Measurements from ENCODE around the gene CD47. TPM values are rescaled to one million over a fixed set of nuclear protein-coding genes. Genes with fewer than 3 reads are reported as not detected.

Gene CD47
- total RNA-seq, 1 donor from 2014 or later = 141 TPM

GRCh38 chr3:108070356-108070755 lies 20.5 kb downstream of the CD47 start:
- H3K4me3 ChIP-seq (ENCODE audit: low read depth, low read length) = no peak overlapping the region
- DNase-seq (ENCODE audit: low read depth) = no peak
- TF ChIP-seq CTCF (conservative IDR thresholded peaks at IDR 0.05; ENCODE audit: low read depth, low read length) = no peak

DNA sequence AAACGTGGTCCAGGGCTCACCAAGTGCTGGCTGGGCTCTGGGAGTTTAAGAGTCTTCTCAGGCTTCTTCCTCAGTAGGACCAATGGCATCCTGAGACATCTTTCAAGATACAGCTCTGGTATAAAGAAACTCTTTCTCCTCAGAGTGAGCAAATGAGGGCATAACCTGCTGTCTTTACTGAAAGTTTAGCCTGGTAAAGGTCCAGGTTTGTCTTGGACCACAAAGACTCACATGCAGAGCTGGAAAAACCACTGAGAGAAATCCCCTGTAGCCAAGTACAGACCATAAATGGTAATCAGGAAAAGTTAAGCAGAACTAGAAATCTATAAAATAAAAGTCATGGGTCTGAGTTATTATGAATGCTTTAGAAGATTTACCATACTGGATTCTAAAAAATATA lies 23.1 kb downstream of the CD47 start:
- no peak overlapping the region for H3K4me3 ChIP-seq (ENCODE audit: low read depth, low read length)
- no peak for DNase-seq (ENCODE audit: low read depth)
- TF ChIP-seq CTCF (conservative IDR thresholded peaks at IDR 0.05; ENCODE audit: low read depth, low read length) = no peak

GRCh38 chr3:108065096-108065495 lies 25.7 kb downstream of the CD47 start:
- H3K4me3 ChIP-seq (ENCODE audit: low read depth, low read length) = no peak overlapping the region
- no peak for DNase-seq (ENCODE audit: low read depth)
- no peak for TF ChIP-seq CTCF (conservative IDR thresholded peaks at IDR 0.05; ENCODE audit: low read depth, low read length)

- DNase-seq (ENCODE audit: low read depth) = no peak
- TF ChIP-seq CTCF (conservative IDR thresholded peaks at IDR 0.05; ENCODE audit: low read depth, low read length) = no peak
- H3K4me3 ChIP-seq (ENCODE audit: low read depth, low read length) = no peak overlapping the region
These were observed 26.4 kb downstream of the CD47 start for GRCh38 chr3:108064293-108064887.

- no peak overlapping the region for H3K4me3 ChIP-seq (ENCODE audit: low read depth, low read length)
- TF ChIP-seq CTCF (conservative IDR thresholded peaks at IDR 0.05; ENCODE audit: low read depth, low read length) = no peak
- DNase-seq (ENCODE audit: low read depth) = no peak
These were observed 28.8 kb downstream of the CD47 start for GRCh38 chr3:108062051-108062450.

DNA sequence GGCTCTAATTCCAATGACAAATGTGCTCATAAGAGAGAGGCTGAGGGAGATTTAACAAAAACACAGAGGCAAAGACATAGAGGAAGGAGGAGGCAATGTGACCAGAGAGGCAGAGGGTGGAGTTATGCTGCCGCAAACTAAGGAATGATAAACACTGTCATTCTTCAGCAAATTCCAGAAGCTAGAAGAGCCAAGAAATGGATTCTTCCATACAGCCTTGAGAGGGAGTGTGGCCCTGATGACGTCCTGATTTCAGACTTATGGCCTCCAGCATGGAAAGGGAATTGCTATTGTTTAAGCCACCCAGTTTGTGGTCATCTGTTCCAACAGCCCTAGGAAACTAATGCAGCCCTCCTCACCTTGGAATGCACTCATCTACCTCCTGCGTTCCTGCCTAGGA lies 30.5 kb downstream of the CD47 start:
- no peak for TF ChIP-seq CTCF (conservative IDR thresholded peaks at IDR 0.05; ENCODE audit: low read depth, low read length)
- H3K4me3 ChIP-seq (ENCODE audit: low read depth, low read length) = no peak overlapping the region
- no peak for DNase-seq (ENCODE audit: low read depth)

- H3K4me3 ChIP-seq (ENCODE audit: low read depth, low read length) = no peak overlapping the region
- DNase-seq (ENCODE audit: low read depth) = no peak
- TF ChIP-seq CTCF (conservative IDR thresholded peaks at IDR 0.05; ENCODE audit: low read depth, low read length) = no peak
These were observed 34.9 kb downstream of the CD47 start for GRCh38 chr3:108055931-108056330.
